Measurements from ENCODE around the gene POLD3. TPM values are rescaled to one million over a fixed set of nuclear protein-coding genes. Genes with fewer than 3 reads are reported as not detected.

POLD3 gene
- total RNA-seq, 5 donors from 2014 or later (not counting 1 experiment from before 2014, with no cell fraction given): 10.8 to 16.2 (median 14.3) TPM

DNA sequence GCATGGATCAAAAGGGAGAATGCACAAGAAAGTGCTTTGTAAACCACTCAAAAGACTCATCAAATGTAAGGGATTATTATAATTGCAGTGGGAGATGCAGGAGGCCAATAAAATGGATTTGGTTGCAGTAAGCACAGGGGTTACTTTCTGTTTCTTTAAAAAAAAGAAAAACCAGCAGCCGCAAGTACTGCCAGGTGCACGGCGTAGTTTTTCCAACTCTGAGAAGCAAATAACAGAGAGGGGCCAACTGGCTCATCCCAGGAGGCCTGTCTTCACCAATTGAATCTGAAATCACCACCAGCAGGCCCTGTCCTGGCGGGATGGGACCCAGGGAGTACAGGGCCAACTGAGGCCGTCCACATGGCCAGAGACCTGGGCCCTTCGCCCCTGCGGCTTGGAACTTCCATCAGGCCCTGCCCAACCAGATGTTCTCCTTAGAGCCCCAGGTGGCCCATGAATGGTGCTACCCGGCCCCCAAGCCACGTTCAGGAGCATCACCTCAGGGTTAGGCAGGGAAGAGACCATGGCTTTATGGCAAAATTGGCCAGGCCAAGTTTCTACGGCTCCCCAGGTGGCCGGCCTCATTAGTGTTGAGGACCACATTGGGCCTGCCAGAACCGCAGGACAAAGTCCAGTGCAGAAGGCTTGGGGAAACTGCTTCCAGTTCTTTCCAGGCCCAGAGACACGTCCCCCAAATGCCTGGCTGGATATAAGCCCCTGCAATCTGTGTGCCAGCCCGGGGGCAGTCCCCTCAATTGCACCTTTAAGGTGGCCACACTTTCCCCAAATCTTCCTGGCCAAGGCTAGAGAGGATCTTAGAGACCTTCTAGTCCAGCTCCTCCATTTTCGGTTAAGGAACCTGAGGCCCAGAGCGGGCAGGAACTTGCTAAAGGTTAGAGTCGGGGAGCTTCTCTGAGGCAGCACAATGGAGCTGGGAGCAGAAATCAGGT, 77.1 kb downstream of the POLD3 start:
- H3K27ac Mint-ChIP-seq: no peak overlapping the region
- H3K4me3 Mint-ChIP-seq: no peak overlapping the region
- no peaks in the 10 kb centered on the region for H3K27me3 ChIP-seq (replicated peaks in 1 of 2; ENCODE audit: control insufficient read depth in 2 of 2, extremely low read depth in 1 of 2, insufficient read depth in 2 of 2, low read length in 1 of 2)
- no peaks in the 10 kb centered on the region for H3K4me1 ChIP-seq (ENCODE audit: control insufficient read depth in 1 of 2, extremely low read depth in 1 of 2, insufficient read depth in 2 of 2, low read length in 2 of 2)
- no peak overlapping the region for H3K4me3 ChIP-seq (ENCODE audit: control insufficient read depth in 1 of 2, extremely low read depth in 1 of 2, low read length in 1 of 2)
- DNase-seq: no peak
- no peaks in the 10 kb centered on the region for H3K27me3 Mint-ChIP-seq
- ChIA-PET POLR2A (no interaction called here), CTCF (interaction anchor here in 1 of 2 donors (0.6 kb wide), 1 partner anchor 237 kb away, joined by 3 read pairs; no protein-coding TSS in a partner anchor)
- WGBS (ENCODE audit: insufficient coverage): 95% methylated on average over 17 of the region's 17 CpGs
- no peaks in the 10 kb centered on the region for H3K9me3 Mint-ChIP-seq
- no peaks in the 10 kb centered on the region for H3K36me3 ChIP-seq (ENCODE audit: control insufficient read depth in 2 of 2, extremely low read depth in 1 of 2, insufficient read depth in 1 of 2, low read length in 1 of 2)
- H3K27ac ChIP-seq (ENCODE audit: low read length): no peak overlapping the region
- no peak for ATAC-seq (replicated peaks in 1 of 4)
- H3K36me3 Mint-ChIP-seq: peaks cover 3% of the 10 kb centered on the region
- no peaks in the 10 kb centered on the region for H3K9me3 ChIP-seq
- no peaks in the 10 kb centered on the region for H3K4me1 Mint-ChIP-seq

DNA sequence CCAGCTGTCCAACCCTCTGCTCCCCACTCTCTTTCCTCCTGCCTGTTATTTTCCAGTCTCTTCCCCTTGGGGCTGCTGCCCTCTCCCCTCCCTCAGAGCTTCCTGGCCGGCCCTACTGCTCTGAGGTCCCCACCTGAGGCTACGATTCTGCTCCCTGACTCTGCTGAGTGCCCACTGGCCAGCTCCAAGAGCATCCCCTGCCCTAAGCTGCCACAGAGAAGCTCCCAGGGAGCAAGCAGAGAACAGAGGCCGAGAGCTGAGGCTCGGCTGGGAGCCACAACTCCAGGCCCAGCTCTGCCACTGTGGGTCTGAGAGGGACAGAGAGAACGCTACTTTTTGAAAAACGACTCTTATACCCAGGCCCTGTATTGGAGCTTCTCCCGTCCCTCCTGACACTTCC, 77.8 kb downstream of the POLD3 start:
- 100% methylated on average over 5 of the region's 7 CpGs for WGBS (ENCODE audit: insufficient coverage)
- Histone ChIP-seq H3K4me1 (ENCODE audit: control insufficient read depth in 1 of 2, extremely low read depth in 1 of 2, insufficient read depth in 2 of 2, low read length in 2 of 2) (no peaks in the 10 kb centered on the region), H3K4me3 (ENCODE audit: control insufficient read depth in 1 of 2, extremely low read depth in 1 of 2, low read length in 1 of 2) (no peak overlapping the region), H3K27ac (ENCODE audit: low read length) (no peak overlapping the region), H3K36me3 (ENCODE audit: control insufficient read depth in 2 of 2, extremely low read depth in 1 of 2, insufficient read depth in 1 of 2, low read length in 1 of 2) (no peaks in the 10 kb centered on the region), H3K27me3 (replicated peaks in 1 of 2; ENCODE audit: control insufficient read depth in 2 of 2, extremely low read depth in 1 of 2, insufficient read depth in 2 of 2, low read length in 1 of 2) (no peaks in the 10 kb centered on the region), H3K9me3 (no peaks in the 10 kb centered on the region)
- no peaks in the 10 kb centered on the region for H3K27me3 Mint-ChIP-seq
- ATAC-seq (replicated peaks in 1 of 4) (no peak), DNase-seq (no peak)
- H3K4me1 Mint-ChIP-seq: no peaks in the 10 kb centered on the region
- peaks cover 3% of the 10 kb centered on the region for H3K36me3 Mint-ChIP-seq
- H3K4me3 Mint-ChIP-seq: no peak overlapping the region
- no peak overlapping the region for H3K27ac Mint-ChIP-seq
- H3K9me3 Mint-ChIP-seq: no peaks in the 10 kb centered on the region
- ChIA-PET CTCF (interaction anchor here in 1 of 2 donors (0.6 kb wide), 1 partner anchor 236 kb away, joined by 3 read pairs; no protein-coding TSS in a partner anchor), POLR2A (no interaction called here)

DNA sequence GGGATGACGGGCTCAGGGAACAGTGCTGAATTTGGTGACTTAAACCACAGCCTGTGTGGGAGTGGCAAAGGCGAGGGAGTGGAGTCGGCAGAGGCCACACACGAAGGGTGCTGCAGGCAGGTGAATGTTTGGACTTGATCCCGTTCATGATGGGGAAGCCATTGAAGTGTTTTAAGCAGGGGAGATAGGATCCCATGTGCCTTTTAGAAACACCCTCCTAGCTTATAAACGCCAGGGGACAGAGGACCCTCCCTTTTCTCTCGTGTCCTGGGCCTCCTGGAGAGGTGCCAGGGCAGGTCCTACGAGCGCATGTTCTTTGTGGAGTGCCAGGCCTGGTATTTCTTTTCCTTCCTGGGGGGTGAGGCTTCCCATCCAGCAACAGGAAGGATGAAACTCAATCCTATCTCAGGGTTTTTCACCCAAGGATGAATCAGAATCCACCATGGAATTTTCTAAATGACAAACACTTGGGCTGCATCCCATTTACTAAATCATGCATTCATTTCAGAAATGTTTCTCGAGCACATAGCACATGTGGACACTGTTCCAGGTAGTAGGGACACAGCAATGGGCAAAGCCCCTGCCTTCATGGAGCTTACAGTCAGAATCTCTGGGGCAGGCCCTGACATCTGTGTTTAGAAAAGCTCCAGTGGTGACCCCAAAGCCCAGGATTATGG, 79.3 kb downstream of the POLD3 start:
- CTCF ChIA-PET: no interaction called here
- WGBS (ENCODE audit: insufficient coverage): 67% methylated on average over 2 of the region's 10 CpGs

DNA sequence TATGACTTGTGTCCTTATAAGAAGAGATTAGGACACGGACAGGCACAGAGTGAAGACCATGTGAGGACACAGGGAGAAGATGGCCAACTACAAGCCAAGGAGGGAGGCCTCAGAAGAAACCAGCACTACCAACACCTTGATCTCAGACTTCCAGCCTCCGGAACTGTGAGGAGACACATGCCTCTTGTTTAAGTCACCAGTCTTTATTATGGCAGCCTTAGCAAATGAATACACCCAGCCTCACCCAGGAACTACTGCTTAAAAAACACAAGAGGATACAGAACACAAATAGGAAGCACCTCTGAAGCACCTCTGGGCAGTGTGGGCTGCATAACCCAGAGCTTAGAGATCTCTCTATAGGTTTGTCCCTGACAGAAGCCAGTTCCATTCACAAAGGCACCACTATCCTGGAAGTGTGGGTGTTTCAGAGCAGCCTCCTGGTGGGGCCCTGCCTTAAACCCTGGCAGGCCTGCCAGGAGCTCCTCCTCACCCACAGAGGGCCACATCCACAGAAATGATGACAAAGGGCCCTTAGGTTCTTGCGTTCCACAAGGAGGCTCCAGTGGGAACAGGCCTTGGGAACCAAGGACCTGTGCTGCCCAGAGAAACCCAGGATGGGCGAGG, 80.1 kb downstream of the POLD3 start:
- Histone ChIP-seq H3K9me3 (no peaks in the 10 kb centered on the region), H3K27me3 (replicated peaks in 1 of 2; ENCODE audit: control insufficient read depth in 2 of 2, extremely low read depth in 1 of 2, insufficient read depth in 2 of 2, low read length in 1 of 2) (no peaks in the 10 kb centered on the region), H3K4me1 (ENCODE audit: control insufficient read depth in 1 of 2, extremely low read depth in 1 of 2, insufficient read depth in 2 of 2, low read length in 2 of 2) (no peaks in the 10 kb centered on the region), H3K27ac (ENCODE audit: low read length) (no peak overlapping the region), H3K4me3 (ENCODE audit: control insufficient read depth in 1 of 2, extremely low read depth in 1 of 2, low read length in 1 of 2) (no peak overlapping the region), H3K36me3 (ENCODE audit: control insufficient read depth in 2 of 2, extremely low read depth in 1 of 2, insufficient read depth in 1 of 2, low read length in 1 of 2) (no peaks in the 10 kb centered on the region)
- Mint-ChIP-seq H3K36me3 (peaks cover 3% of the 10 kb centered on the region), H3K4me1 (no peaks in the 10 kb centered on the region), H3K4me3 (no peak overlapping the region), H3K9me3 (no peaks in the 10 kb centered on the region), H3K27ac (no peak overlapping the region), H3K27me3 (no peaks in the 10 kb centered on the region)
- WGBS (ENCODE audit: insufficient coverage): 100% methylated on average over 1 of the region's 4 CpGs
- ATAC-seq (replicated peaks in 1 of 4) (no peak), DNase-seq (no peak)
- ChIA-PET POLR2A (no interaction called here), CTCF (no interaction called here)

More for the DNA sequence above, 79.3 kb downstream of the POLD3 start:
- no peak for ATAC-seq (replicated peaks in 1 of 4)
- no peaks in the 10 kb centered on the region for H3K4me1 ChIP-seq (ENCODE audit: control insufficient read depth in 1 of 2, extremely low read depth in 1 of 2, insufficient read depth in 2 of 2, low read length in 2 of 2)
- H3K9me3 ChIP-seq: no peaks in the 10 kb centered on the region
- no peaks in the 10 kb centered on the region for H3K27me3 ChIP-seq (replicated peaks in 1 of 2; ENCODE audit: control insufficient read depth in 2 of 2, extremely low read depth in 1 of 2, insufficient read depth in 2 of 2, low read length in 1 of 2)
- H3K4me1 Mint-ChIP-seq: no peaks in the 10 kb centered on the region
- no peaks in the 10 kb centered on the region for H3K27me3 Mint-ChIP-seq
- POLR2A ChIA-PET: no interaction called here
- no peak for DNase-seq
- no peaks in the 10 kb centered on the region for H3K9me3 Mint-ChIP-seq
- H3K36me3 Mint-ChIP-seq: peaks cover 3% of the 10 kb centered on the region
- H3K36me3 ChIP-seq (ENCODE audit: control insufficient read depth in 2 of 2, extremely low read depth in 1 of 2, insufficient read depth in 1 of 2, low read length in 1 of 2): no peaks in the 10 kb centered on the region
- no peak overlapping the region for H3K4me3 ChIP-seq (ENCODE audit: control insufficient read depth in 1 of 2, extremely low read depth in 1 of 2, low read length in 1 of 2)
- H3K4me3 Mint-ChIP-seq: no peak overlapping the region
- H3K27ac Mint-ChIP-seq: no peak overlapping the region
- no peak overlapping the region for H3K27ac ChIP-seq (ENCODE audit: low read length)

DNA sequence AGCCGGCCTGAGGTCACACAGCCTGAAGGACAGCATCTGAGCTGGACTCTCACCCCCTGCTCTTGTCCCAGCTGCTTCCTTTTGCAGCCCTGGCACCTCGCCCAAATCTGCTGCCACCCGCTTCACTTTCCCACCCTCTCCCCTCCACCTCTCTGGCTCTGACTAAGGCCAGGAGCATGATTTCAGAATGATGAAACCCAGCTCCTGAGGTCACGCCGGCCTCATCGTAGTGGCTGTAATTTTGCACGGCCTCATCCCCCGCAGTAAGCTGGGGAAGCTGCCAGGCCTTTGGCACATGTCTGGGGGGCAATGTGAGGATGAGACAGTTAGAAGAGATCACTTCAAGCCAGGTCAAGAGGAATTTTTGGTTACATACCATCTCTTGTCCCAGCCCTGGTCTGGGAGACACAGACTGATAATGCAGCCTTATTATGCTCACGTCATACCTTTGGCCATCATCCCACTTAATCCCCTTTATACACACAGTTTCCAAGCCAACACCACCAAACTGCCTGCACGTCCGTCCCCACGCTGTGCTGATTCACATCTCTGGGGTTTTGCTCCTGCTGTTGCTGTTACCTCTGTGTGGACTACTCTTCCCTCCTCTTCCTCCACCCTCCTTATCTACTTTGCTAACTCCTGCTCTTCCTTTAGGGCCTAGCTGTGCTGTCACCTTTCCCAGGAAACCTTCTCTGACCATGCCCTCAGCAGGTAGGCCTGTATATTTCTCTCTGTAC, 80.7 kb downstream of the POLD3 start:
- Histone ChIP-seq H3K27ac (ENCODE audit: low read length) (no peak overlapping the region), H3K27me3 (replicated peaks in 1 of 2; ENCODE audit: control insufficient read depth in 2 of 2, extremely low read depth in 1 of 2, insufficient read depth in 2 of 2, low read length in 1 of 2) (no peaks in the 10 kb centered on the region), H3K4me1 (ENCODE audit: control insufficient read depth in 1 of 2, extremely low read depth in 1 of 2, insufficient read depth in 2 of 2, low read length in 2 of 2) (no peaks in the 10 kb centered on the region), H3K9me3 (no peaks in the 10 kb centered on the region), H3K4me3 (ENCODE audit: control insufficient read depth in 1 of 2, extremely low read depth in 1 of 2, low read length in 1 of 2) (no peak overlapping the region), H3K36me3 (ENCODE audit: control insufficient read depth in 2 of 2, extremely low read depth in 1 of 2, insufficient read depth in 1 of 2, low read length in 1 of 2) (no peaks in the 10 kb centered on the region)
- Mint-ChIP-seq H3K27ac (no peak overlapping the region), H3K4me3 (no peak overlapping the region), H3K9me3 (no peaks in the 10 kb centered on the region), H3K27me3 (no peaks in the 10 kb centered on the region), H3K4me1 (no peaks in the 10 kb centered on the region), H3K36me3 (peaks cover 3% of the 10 kb centered on the region)
- ChIA-PET POLR2A (no interaction called here), CTCF (no interaction called here)
- DNase-seq: peak in 1 of 35 experiments; percentile 2
- ATAC-seq (replicated peaks in 1 of 4): no peak
- 95% methylated on average over 11 of the region's 12 CpGs for WGBS (ENCODE audit: insufficient coverage)

Data from T-cell (primary cell).